ENCODE measurements around the gene C19orf12.

DNA sequence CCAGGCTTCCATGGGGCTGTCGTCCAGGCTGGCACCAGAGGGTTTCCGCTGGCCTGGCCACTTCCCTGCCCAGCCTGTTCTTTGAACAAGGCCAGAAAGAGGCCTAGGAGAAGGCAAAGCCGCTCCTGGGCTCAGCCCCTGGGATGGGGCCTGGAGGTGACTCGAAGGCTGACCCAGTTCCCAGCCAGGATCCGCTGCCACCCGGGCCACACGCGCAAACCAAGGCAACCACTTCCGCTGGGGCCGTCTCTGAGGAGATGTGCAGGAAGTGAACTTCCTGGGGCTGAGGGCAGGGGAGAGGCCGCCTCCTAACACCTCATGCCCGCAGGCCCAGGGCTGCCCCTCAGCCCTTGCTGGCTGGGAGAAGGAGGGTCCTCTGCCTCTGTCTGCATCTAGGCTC, 34.6 kb downstream of the C19orf12 start:
- TF ChIP-seq, protein P1, sequence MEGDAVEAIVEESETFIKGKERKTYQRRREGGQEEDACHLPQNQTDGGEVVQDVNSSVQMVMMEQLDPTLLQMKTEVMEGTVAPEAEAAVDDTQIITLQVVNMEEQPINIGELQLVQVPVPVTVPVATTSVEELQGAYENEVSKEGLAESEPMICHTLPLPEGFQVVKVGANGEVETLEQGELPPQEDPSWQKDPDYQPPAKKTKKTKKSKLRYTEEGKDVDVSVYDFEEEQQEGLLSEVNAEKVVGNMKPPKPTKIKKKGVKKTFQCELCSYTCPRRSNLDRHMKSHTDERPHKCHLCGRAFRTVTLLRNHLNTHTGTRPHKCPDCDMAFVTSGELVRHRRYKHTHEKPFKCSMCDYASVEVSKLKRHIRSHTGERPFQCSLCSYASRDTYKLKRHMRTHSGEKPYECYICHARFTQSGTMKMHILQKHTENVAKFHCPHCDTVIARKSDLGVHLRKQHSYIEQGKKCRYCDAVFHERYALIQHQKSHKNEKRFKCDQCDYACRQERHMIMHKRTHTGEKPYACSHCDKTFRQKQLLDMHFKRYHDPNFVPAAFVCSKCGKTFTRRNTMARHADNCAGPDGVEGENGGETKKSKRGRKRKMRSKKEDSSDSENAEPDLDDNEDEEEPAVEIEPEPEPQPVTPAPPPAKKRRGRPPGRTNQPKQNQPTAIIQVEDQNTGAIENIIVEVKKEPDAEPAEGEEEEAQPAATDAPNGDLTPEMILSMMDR (conservative IDR thresholded peaks at IDR 0.05 in 1 of 2, IDR thresholded peaks at IDR 0.05 in 1 of 2; ENCODE audit: low read depth in 1 of 2, low read length in 2 of 2), result no peak
- TF ChIP-seq EZH2 (IDR thresholded peaks at IDR 0.05; ENCODE audit: low read length, missing control alignments), result no peak
